AG20443 (cell line): ENCODE data around the gene AURKB.
"Not testable (repeated sequence)": the region's sequence is repeated elsewhere in the genome, so short reads cannot be mapped to it uniquely, and the experiment has no call there.

Experiments
- DNase-seq: peaks from one replicate; pipeline ENCODE4 v3.0.0; 2012; ENCODE audit warnings: low spot score, mixed read lengths

Gene AURKB

DNA sequence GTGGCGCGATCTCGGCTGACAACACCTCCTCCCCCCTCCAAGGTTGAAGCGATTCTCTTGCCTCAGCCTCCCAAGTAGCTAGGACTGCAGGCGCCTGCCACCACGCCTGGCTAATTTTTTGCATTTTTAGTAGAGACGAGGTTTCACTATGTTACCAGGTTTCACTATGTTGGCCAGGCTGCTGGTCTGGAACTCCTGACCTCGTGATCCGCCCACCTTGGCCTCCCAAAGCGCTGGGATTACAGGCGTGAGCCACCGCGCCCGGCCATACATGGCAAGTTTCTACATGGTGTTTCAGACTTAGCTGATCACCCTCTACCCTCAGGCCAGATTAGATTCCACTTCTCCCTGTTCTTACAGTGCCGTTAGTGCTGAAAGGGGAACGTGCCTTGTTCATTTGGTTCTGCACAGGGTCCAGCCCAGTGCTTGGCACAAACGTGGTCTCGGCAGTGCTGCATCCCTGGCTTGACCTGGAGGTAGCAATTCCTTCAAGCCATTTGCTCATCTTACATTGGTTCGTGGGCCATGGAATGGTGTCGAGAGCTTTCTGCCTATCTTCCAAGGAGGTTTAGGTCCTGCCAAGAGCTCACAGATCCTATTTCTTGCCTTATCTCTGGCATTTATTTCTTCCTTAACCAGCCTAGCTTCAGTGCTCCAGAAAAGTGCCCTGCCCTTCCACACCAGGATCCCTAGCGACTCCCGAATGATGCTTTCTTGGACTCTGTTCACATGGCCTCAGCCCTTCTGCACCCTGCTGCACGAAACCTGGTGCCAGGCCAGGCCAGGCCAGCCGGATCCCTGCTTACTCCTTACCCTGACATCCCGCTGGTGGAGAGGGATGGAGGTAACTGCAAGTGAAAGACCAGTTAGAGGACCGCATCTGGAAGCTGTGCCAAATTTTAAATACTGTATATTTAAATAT lies 14.8 kb upstream of the AURKB start:
- DNase-seq = no peak

GRCh38 chr17:8223356-8224126 lies 13.2 kb upstream of the AURKB start:
- peak; percentile 20 for DNase-seq

DNA sequence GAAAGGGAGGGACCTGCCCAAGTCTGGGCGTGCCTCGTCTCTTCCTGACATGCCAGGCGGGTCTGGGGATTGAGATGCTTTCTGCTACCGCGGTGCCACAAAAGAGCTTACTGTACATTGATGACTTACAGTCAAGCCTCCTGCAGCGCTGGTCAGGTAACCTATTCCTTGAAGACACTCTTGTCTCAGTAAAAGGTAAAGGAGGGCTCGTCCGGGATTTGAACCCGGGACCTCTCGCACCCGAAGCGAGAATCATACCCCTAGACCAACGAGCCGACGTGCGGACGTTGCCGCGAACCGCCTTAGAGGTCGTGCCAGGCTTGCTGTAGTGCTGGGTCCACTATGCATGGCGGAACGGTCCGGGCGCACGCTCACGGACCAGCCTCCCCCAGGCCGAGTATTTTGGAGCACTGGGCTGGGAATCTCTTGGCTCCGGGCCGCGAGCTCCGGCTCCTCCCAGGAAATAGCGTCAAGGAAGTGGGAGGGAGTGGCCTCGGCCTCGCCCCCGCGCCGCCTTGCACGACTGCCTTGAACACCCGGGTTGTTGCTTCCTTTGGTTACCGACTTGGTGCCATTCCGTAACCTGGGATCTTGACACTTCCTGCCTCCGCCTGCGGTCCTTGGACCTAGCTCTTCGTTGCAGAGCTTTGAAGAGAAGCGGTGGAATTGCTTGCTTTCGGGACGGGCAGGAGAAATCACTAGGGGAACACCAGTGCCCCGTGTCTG lies 12.4 kb upstream of the AURKB start:
- peak; percentile 84 for DNase-seq

DNA sequence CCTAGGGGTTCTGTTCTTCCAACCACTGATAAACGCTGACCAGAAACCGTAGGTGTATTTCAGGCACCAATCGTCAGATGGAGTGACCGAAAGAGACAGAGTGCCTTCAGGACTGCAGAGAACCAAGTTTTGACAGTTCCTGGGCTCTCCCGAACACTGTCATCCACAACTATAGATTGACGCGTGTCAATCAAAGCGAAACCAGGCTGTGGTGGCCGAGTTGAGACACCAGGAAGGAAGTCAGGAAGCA lies 11.9 kb upstream of the AURKB start:
- no peak for DNase-seq

GRCh38 chr17:8221663-8222379 lies 11.4 kb upstream of the AURKB start:
- DNase-seq = peak; percentile 58

GRCh38 chr17:8220783-8221662 lies 10.6 kb upstream of the AURKB start:
- peak; percentile 68 for DNase-seq

- not testable (repeated sequence) for DNase-seq
These were observed 3.6 kb upstream of the AURKB start for GRCh38 chr17:8214000-8214399.

DNA sequence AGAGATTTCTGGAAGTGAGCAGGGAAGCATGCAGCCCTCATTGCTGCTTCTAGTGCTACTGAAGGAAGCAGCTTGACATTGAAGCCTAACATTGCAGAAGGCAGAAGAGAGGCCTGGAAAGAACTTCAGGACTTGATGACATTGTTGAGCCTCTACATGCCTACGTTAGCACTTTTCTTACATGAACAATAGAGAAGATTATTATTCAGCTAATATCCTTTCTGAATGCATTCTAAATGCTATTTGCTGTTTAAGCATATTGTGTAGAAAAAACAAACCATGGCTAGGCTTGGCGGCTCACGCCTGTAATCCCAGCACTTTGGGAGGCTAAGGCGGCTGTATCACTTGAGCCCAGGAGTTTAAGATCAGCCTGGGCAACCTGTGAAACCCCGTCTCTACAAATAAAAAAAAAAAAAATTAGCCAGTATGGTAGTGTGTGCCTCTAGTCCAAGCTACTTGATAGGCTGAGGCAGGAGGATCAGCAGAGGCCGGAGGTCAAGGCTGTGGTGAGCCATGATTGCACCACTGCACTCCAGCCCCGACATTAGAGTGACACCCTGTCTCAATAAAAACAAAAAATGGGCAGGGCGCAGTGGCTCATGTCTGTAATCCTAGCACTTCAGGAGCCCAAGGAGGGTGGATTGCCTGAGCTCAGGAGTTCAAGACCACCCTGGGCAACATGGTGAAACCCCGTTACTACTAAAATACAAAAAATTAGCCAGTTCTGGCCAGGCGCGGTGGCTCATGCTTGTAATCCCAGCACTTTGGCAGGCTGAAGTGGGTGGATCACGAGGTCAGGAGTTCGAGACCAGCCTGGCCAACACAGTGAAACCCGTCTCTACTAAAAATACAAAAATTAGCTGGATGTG lies 2.2 kb upstream of the AURKB start:
- no peak for DNase-seq

DNA sequence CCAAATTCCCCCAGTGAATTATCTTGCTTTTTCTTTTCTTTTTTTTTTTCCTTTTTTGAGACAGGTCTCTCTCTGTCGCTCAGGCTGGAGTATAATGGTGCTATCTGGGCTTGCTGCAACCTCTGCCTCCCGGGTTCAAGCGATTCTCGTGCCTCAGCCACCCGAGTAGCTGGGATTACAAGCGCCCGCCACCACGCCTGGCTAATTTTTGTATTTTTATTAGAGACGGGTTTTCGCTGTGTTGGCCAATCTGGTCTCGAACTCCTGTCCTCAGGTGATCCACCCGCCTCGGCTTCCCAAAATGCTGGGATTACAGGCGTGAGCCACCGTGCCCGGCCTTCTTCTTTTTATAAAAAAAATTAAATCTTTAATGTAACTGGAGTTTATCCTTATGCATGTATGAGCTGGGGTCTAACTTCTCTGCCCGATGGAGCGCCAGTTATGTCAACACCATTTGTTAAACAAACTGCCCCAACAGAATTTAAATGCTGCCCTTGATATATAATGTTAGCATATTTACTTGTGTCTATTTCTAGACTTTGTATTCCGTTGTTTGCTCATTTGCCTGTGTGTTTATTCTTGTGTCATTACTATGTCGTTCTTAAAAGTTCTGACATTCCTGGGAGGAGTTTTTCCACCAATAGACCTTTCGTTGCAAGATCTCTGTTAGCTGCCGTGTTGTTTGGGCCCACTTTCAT lies 535 bp upstream of the AURKB start:
- DNase-seq = no peak

DNA sequence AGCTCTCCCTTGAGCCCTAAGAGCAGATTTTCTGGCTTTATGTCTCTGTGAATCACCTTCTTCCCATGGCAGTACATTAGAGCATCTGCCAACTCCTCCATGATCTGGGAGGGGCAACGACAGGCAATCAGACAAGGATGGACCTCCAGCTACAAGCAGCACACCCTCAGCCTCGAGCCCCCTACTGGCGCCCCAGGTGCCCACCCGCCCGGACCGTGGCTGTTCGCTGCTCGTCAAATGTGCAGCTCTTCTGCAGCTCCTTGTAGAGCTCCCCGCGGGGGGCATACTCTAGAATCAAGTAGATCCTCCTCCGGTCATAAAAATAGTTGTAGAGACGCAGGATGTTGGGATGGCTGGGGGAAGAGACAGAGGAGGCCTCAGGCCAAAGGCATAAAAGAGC lies 3.8 kb downstream of the AURKB start:
- no peak for DNase-seq

- DNase-seq = no peak
These were observed 5.4 kb downstream of the AURKB start for GRCh38 chr17:8204761-8205555.

- DNase-seq = peak; percentile 77
These were observed 18.1 kb downstream of the AURKB start for GRCh38 chr17:8192070-8192815.

- DNase-seq = no peak
These were observed 19.9 kb downstream of the AURKB start for GRCh38 chr17:8190506-8190905.

DNA sequence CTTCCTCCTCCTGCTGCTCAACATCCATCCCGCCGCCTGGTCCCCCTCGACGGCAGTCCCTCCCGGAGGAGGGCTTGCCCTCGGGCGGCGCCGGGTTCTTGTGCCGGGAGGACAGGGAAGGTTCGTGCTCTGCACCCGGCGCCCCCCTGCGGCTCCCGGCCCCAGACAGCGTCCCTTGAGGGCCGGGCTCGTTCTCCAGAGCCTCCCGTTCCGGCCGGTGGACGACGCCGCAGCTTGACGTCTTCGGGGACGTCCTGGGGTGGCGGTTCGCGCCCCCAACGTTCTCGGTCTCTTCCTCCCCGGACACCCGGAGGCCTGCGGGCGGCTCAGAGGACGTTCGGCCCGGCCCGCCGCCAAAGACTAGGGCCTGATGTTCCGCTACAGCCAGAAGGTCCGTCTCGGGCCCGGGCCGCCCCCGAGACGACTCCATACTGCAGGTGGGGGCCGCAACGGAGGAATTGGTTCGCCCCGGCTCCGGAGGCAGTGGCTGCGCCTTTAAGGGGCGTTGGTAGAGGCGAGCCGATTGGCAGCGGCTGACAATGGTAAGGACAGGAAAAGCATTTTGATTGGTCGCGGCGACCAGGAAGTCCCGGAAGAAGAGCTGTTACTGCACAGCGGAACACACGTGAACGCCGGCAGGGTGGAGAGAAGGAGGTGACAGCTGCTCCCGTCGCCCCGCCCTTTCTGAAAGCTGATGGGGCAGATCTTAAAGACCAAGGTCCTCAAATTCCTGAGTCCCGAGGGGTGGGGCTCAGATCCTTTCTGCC lies 20.5 kb downstream of the AURKB start, which contains the start of gene BORCS6:
Gene BORCS6, minus strand, starts transcription at position 470 of the 767 bp plus-strand sequence. Its CDS starts 40 bp downstream, at position 430.
- peak; percentile 93 for DNase-seq

DNA sequence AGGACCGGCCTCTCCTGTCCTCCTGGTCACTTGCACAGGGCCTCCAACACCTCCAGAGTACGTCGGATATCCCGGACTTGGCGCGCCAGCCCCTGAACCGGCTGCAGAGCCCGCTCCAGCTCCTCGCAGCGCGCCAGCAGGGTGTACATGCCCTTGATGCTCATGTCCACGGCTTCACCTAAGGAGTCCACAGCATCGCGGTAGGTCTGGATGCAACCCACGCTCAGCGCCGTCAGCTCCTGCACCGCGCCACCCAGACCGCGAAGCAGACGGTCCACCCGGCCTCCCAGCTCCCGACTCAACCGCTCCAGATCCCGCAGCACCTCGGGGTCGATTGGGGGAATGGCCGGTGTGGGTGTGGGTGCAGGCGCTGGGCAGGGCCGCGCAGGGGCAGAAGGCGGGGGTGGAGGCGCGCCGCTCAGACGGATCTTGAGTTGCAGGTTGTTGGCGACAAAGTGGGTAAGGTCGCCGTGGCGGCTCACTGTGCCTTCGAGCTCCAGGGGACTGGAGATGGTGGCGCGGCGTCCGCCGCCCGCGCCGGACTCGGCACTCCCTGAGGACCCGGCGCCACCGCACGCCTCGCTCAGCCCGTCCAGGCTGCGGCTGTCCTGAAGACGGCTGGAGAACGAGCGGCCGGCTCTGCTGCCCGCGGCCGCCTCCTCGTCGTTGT lies 21.2 kb downstream of the AURKB start:
- no peak for DNase-seq

DNA sequence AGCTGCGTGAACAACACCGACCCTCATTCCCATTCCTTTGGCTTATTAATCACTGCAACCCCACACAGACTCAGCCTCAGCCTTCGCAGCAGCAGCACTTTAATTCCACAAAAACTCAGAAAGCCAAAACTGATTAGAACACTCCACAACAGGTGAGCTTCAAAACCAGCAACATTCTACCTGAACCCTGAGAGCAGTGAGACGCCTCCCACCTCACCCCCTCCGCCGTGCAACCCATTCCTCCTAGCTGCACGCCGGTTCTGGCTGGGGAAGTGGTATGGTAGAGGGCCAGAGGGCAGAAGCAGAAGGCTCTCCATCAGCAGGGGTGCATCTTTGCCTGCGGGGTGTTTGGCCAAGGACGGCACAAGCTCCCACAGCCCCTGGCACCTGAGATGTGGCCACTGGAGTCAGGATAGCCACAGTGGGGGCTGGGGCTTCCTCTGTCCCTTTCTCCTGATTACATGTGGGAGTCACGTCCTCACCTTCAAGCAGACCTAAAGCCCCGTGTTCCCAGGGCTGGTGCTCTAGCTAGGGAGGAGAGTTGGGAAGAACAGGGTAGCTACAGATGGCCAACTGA lies 22.0 kb downstream of the AURKB start:
- no peak for DNase-seq
